Dermis blood vessel endothelial cell (primary cell): ENCODE data around the gene LRRC2. TPM values are rescaled to one million over a fixed set of nuclear protein-coding genes. Genes with fewer than 3 reads are reported as not detected.
"Not testable (repeated sequence)": the region's sequence is repeated elsewhere in the genome, so short reads cannot be mapped to it uniquely, and the experiment has no call there.

ENCODE experiments used
- DNase-seq: peaks from one replicate; pipeline ENCODE4 v3.0.0; 2010
- total RNA-seq: library from RNA; depleted of rRNA; stranded (reverse); fragments of >200 nt; gene quantifications from 2 replicates; pipeline ENCODE4 v1.2.3, GENCODE V29; 2014

The LRRC2 gene
- total RNA-seq, 1 donor from 2014 or later: under 0.01 TPM

- no peak for DNase-seq
These were observed 42.1 kb downstream of the LRRC2 start for GRCh38 chr3:46524008-46524407.

- no peak for DNase-seq
These were observed 42.5 kb downstream of the LRRC2 start for GRCh38 chr3:46523556-46523955.

DNA sequence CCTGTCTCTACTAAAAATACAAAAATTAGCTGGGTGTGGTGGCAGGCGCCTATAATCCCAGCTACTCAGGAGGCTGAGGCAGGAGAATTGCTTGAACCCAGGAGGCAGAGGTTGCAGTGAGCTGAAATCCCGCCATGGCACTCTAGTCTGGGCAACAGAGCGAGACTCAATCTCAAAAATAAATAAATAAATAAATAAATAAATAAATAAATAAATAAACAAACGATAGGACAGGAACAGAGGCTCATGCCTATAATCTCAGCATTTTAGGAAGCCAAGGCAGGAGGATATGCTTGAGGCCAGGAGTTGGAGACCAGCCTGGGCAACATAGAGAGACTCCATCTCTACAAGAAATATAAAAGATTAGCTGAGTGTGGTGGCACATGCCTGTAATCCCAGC, 43.9 kb downstream of the LRRC2 start:
- not testable (repeated sequence) for DNase-seq

- DNase-seq: peak; percentile 54
These were observed 45.0 kb downstream of the LRRC2 start for GRCh38 chr3:46521096-46521495.

- DNase-seq: no peak
These were observed 45.6 kb downstream of the LRRC2 start for GRCh38 chr3:46520531-46520930.

DNA sequence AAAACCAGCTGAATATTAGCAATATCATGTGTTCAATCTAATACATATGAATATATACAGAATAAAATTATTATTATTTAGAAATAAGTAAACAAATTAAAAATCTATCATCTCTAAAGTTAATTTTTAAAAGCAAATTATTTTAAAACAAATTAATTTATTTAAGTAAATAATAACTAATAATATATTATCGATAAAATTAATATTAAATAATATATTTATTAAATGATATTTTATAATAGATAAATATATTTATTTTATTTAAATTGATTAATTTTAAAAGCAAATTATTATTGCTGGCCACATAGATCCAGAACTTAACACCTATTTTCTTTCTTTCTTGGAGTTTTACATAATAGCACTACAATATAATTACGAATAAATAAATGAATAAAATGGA, 46.1 kb downstream of the LRRC2 start:
- no peak for DNase-seq

DNA sequence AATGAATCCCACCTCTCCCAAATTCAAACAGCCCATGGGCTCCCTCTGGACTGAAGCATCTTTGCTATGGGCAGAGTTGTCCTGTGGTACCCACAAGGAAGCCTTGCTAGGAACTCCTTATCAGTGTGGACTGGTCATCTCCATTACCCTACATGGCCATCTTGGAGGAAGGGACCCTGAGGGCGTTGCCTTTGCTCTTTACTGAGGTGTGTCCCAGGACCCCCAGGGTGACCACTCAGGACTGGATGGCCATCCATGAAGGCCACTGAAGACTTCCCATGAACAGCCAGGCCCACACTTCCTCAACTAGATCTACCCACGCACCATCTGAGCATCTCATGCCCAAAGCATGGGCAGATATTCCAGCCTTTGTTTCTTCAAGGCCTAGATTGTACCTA, 48.3 kb downstream of the LRRC2 start:
- no peak for DNase-seq

DNA sequence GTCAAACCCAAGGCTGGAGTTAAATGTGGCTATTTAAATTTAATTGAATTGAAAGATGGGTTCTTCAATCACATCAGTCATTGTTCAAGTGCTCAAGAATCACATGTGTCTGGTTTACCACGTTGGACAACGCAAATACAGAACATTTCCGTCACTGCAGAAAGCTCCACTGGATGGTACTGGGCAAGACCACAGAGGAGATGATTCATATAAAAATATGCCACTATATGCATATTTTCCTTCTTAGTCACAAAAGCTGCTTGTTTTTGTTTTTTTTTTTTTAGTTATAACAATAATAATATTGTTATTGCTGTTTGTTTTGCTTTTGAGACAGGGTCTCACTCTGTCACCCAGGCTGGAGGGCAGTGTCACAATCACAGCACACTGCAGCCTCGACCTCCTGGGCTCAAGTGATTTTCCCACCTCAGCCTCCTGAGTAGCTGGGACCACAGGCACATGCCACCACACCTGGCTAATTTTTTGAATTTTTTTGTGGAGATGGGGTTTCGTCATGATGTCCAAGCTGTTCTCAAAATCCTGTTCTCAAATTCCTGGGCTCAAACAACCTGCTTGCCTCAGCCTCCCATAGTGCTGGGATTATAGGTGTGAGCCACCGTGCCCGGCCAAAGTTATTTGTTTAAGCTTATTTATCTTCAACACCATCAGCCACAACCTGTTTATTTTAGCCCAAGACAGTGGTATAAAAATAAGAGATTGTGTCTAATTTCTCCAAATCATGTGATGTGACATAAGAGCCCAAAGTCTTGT, 48.9 kb downstream of the LRRC2 start:
- peak; percentile 75 for DNase-seq

DNA sequence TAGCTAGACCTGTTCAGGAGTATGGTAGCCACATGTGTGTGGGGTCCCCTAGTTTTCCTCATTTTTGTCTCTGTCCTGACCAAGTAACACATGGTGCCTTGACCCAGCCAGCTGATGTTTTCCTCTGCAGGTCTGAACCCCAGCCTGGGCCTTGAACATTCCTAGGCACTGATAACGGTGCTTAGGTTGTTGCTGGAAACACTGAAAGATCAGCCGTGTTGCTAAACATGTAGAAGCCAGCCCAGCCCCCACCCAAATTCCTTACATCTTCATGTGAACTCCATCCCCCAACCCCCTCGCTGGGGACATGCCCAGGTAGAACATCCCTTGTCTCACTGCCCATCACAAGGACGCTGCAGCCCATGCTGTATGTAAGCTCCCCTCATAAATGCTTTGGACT, 49.6 kb downstream of the LRRC2 start:
- no peak for DNase-seq

DNA sequence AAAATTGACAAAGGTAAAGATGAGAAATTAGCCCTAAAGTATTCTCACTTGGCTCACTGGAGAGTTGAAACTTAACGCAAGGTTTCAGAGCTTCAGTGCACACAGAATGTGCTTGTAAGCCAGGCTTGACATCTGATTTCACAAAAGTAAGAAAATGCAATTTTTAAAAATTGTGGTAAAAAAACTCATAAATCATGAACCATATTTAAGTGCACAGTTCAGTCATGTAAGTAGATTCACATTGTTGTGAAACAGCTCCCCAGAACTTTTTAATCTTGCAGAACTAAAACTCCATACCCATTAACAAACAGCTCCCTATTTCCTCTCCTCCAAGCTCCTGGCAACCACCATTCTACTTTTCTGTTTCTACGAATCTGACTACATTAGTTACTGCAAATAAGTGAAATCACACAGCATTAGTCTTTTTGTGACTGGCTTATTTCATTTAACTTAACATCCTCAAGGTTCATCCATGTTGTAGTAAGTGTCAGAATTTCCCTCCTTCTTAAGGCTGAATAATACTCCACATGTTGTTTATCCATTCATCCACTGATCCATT, 53.8 kb downstream of the LRRC2 start:
- no peak for DNase-seq

- DNase-seq: no peak
These were observed 56.4 kb downstream of the LRRC2 start for GRCh38 chr3:46509661-46510187.

DNA sequence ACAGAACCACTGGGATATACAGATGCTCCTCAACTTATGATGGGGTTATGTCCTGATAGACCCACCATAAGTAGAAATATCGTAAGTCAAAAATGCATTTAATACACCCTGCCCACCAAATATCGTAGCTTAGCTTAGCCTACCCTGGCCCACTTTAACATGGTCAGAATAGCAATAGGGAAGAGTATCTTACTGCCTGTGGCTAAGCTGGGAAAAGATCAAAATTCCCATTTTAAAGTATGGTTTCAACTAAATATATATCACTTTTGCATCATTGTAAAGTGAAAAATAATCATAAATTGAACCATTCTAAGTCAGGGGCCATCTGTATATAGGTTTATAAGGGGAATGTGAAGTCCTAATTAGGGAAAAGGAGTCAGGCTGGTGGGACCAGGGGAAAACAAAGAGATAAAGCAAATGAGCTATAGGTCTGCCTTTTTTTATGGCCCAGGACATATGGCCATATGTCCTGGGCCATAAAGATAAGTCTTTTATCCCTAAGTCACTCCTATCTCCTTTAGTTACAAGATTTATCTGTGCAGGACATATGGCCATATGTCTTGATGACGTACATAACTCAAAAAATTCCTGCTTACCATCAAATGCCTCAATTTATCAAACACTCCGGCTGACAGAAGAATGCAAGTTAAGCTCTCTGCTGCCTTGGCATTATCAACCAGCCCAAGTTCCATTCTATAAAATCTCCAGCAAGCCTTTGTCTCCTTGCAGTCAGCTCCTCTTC, 57.1 kb downstream of the LRRC2 start:
- DNase-seq: no peak

GRCh38 chr3:46506526-46506925, 59.6 kb downstream of the LRRC2 start:
- DNase-seq: no peak

- DNase-seq: no peak
These were observed 60.1 kb downstream of the LRRC2 start for GRCh38 chr3:46505953-46506352.

DNA sequence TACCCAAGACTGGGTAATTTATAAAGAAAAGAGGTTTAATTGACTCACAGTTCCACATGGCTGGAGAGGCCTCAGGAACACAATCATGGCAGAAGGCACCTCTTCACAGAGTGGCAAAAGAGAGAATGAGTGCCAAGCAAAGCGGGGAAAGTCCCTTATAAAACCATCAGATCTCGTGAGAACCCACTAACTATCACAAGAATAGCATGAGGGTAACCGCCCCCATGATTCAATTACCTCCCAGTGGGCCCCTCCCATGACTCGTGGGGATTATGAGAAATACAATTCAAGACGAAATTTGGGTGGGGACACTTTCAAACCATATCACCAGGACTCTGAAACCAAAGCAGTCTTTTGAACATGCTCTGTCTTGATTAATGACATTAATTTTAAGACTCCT, 61.3 kb downstream of the LRRC2 start:
- DNase-seq: no peak

- no peak for DNase-seq
These were observed 62.8 kb downstream of the LRRC2 start for GRCh38 chr3:46503200-46503874.

DNA sequence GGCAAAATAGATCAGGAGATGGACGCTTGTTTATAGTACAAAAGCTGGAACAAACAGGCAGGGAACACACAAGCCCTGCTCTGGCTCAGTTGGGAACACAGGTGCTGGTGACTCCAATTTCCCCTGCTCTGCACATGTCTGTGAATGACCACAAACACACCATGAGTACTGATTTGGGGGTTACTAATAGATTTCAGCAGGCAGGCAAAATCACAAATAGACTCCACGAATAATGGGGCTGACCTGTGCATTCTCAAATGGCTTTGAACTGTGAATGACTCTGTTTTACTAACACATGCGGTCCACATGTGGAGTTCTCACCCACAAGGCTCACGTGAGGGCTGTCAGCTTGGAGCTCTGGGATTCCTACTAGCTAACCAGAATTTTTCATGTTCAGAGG, 64.4 kb downstream of the LRRC2 start:
- DNase-seq: no peak

DNA sequence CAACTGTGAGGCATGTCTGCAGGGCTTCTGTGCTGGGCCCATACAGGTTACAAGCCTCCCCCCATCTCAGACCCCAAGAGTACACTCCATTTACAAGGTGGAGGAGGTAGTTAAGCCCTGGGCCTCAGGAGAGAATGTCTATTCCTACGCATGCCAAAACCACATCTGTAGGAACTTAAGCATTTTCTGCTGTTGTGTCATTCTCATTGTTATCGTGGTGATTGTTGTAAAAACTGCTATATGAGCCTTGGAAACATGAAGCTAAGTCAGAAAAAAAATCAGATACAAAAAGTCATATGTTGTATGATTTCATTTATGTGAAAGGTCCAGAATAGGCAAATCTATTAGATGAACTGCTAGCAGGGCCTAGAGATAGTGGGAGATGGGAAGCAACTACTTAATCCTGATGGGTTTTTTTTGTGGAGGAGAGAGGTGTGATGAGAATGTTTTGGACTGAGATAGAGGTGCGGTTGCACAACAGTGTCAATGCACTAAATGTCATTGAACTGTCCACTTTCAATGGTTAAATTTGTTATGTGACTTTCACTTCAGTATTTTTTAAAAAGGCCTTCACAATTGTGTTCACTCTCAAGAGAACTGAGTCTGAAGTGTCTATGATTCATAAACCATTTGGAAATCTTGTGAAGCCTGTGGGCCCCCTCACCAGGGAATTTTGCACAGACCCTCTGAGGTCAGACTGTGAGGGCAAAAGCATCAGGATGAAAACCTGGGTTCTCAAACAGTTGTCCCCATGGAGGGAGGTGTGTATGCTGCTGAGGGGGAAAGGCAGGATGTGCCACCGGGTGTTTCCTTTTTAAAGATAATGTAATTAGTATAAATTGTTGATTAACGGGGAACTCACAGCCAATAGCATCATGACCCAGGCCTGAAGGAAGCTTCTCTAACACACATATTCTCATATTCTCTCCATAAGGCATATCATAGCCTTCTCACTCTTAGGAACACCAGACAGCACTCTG, 65.2 kb downstream of the LRRC2 start:
- peak; percentile 41 for DNase-seq

- no peak for DNase-seq
These were observed 67.1 kb downstream of the LRRC2 start for GRCh38 chr3:46498916-46499519.

DNA sequence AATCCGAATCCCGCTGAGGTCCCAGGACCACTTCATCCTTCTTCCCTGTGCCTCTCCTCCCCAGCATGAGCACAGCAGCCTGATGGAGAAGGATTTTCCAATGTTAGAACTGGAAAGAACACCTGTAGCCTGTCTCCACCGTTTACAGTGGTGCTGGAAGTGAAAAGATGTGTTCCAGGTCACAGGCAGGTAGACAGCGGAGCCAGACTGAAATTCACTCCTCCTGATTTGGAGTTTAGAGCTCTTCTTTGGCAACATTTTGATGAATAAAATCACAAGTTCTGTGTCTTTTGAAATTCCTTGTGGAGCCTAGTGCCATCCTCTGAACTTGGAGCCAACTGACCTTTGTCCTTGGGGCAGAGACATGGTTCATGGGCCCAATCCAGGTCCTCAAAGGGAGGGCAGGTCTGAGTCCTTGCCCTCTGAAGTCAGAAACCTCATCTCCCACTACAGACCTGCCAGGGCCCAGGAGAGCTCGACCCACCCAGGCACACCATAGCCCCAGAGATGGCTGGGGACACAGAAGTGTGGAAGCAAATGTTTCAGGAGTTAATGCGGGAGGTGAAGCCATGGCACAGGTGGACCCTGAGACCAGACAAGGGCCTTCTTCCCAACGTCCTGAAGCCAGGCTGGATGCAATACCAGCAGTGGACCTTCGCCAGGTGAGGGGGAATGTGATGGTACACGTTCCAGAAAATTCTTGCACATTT, 68.4 kb downstream of the LRRC2 start, which contains the start of gene RTP3:
TSS of gene RTP3 (plus strand) at position 421 of the 710 bp plus-strand sequence. CDS start at position 508, 87 bp downstream.
- DNase-seq: no peak
